ENCODE results near the gene SLC25A42. TPM values are rescaled to one million over a fixed set of nuclear protein-coding genes. Genes with fewer than 3 reads are reported as not detected.
"Not testable (repeated sequence)": the region's sequence is repeated elsewhere in the genome, so short reads cannot be mapped to it uniquely, and the experiment has no call there.

The SLC25A42 gene
- total RNA-seq, 1 donor from 2014 or later, result 21.2 TPM

DNA sequence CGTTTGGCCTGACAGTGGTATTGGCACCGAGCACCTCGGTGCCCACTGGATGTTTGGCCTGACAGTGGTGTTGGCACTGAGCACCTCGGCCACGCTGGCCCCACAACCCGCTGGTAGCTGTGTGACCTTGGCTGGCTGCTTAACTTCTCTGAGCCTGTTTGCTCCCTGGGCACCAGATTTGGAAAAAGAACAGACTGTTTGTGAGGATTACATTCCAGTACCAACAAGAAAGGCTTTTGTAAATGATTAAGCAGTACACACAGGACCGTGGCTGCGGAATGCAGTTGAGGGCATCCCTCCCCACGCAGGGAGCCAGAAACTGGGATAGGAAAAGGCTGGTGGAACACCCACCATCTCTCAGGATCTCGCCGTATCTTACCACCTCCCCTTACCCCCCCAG lies 31.9 kb downstream of the SLC25A42 start:
- H3K9me3 Mint-ChIP-seq, result no peaks in the 10 kb centered on the region
- H3K36me3 Mint-ChIP-seq, result peaks cover 10% of the 10 kb centered on the region
- H3K4me3 Mint-ChIP-seq, result no peak overlapping the region
- no peaks in the 10 kb centered on the region for H3K27me3 Mint-ChIP-seq (ENCODE audit: low read depth)
- no peak overlapping the region for H3K27ac Mint-ChIP-seq
- no peak for TF ChIP-seq CTCF (IDR thresholded peaks at IDR 0.05; ENCODE audit: unreplicated experiment)
- peaks cover 3% of the 10 kb centered on the region for H3K4me1 Mint-ChIP-seq
- DNase-seq (ENCODE audit: low spot score in 2 of 2, unreplicated experiment in 2 of 2), result no peak

- peaks cover 3% of the 10 kb centered on the region for H3K4me1 Mint-ChIP-seq
- H3K4me3 Mint-ChIP-seq, result no peak overlapping the region
- no peak overlapping the region for H3K27ac Mint-ChIP-seq
- H3K9me3 Mint-ChIP-seq, result no peaks in the 10 kb centered on the region
- no peak for TF ChIP-seq CTCF (IDR thresholded peaks at IDR 0.05; ENCODE audit: unreplicated experiment)
- no peak for DNase-seq (ENCODE audit: low spot score in 2 of 2, unreplicated experiment in 2 of 2)
- H3K27me3 Mint-ChIP-seq (ENCODE audit: low read depth), result no peaks in the 10 kb centered on the region
- H3K36me3 Mint-ChIP-seq, result peaks cover 10% of the 10 kb centered on the region
Observed at GRCh38 chr19:19096641-19097627, 33.1 kb downstream of the SLC25A42 start.

DNA sequence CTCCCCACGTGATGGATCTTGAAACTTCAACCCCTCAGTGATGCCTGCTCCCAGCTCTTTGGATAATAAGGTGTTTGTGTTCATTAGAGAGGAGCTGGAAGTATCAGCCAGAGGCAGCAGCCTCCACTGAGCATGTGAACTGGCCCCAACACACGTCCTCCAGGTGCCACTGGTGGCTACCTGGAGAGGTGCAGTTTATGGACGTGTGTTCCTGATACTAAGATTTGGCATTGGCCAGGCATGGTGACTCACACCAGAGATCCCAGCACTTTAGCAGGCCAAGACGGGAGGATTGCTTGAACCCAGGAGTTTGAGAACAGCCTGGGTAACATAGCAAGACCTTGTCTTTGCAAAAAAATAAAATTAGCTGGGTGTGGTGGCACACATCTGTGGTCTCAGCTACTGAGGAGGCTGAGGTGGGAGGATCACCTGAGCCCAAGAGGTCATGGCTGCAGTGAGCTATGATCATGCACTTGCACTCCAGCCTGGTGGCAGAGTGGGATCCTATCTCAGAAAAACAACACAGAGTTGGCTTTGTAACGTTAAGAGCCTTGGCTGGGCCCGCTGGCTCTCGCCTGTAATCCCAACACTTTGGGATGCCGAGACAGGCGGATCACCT lies 34.4 kb downstream of the SLC25A42 start:
- no peak for DNase-seq (ENCODE audit: low spot score in 2 of 2, unreplicated experiment in 2 of 2)
- H3K4me3 Mint-ChIP-seq, result no peak overlapping the region
- TF ChIP-seq CTCF (IDR thresholded peaks at IDR 0.05; ENCODE audit: unreplicated experiment), result no peak
- peaks cover 10% of the 10 kb centered on the region for H3K36me3 Mint-ChIP-seq
- no peaks in the 10 kb centered on the region for H3K9me3 Mint-ChIP-seq
- peaks cover 3% of the 10 kb centered on the region for H3K4me1 Mint-ChIP-seq
- no peaks in the 10 kb centered on the region for H3K27me3 Mint-ChIP-seq (ENCODE audit: low read depth)
- no peak overlapping the region for H3K27ac Mint-ChIP-seq

GRCh38 chr19:19098703-19099632 lies 35.2 kb downstream of the SLC25A42 start:
- H3K27ac Mint-ChIP-seq, result no peak overlapping the region
- TF ChIP-seq CTCF (IDR thresholded peaks at IDR 0.05; ENCODE audit: unreplicated experiment), result no peak
- H3K9me3 Mint-ChIP-seq, result no peaks in the 10 kb centered on the region
- no peaks in the 10 kb centered on the region for H3K27me3 Mint-ChIP-seq (ENCODE audit: low read depth)
- H3K4me3 Mint-ChIP-seq, result no peak overlapping the region
- H3K4me1 Mint-ChIP-seq, result peaks cover 3% of the 10 kb centered on the region
- DNase-seq (ENCODE audit: low spot score in 2 of 2, unreplicated experiment in 2 of 2), result no peak
- H3K36me3 Mint-ChIP-seq, result peaks cover 10% of the 10 kb centered on the region

DNA sequence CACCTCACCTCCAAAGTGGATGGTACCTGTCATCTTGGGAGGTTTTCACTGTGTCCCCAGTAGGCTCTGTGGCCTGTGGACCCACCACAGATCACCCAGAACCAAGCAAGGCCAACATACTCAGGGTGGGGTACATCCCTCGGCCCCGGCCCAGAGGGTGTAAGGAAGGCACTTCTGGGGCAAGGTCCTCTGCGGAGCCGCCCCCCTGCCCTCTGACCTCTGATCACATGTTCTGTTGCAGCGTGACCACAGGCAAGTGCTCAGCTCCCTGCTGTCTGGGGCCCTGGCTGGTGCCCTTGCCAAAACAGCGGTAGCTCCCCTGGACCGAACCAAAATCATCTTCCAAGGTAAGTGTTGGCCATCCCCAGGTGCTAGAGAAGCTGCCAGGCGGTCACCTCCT lies 37.7 kb downstream of the SLC25A42 start:
- Mint-ChIP-seq H3K27ac (no peak overlapping the region), H3K4me3 (no peak overlapping the region), H3K4me1 (peaks cover 19% of the 10 kb centered on the region), H3K27me3 (ENCODE audit: low read depth) (no peaks in the 10 kb centered on the region), H3K9me3 (no peaks in the 10 kb centered on the region), H3K36me3 (peaks cover 10% of the 10 kb centered on the region)
- no peak for DNase-seq (ENCODE audit: low spot score in 2 of 2, unreplicated experiment in 2 of 2)
- no peak for TF ChIP-seq CTCF (IDR thresholded peaks at IDR 0.05; ENCODE audit: unreplicated experiment)

- not testable (repeated sequence) for DNase-seq (ENCODE audit: low spot score in 2 of 2, unreplicated experiment in 2 of 2); H3K9me3 Mint-ChIP-seq; H3K27me3 Mint-ChIP-seq (ENCODE audit: low read depth); H3K36me3 Mint-ChIP-seq; H3K27ac Mint-ChIP-seq; H3K4me3 Mint-ChIP-seq
- H3K4me1 Mint-ChIP-seq, result peaks cover 21% of the 10 kb centered on the region
Observed at GRCh38 chr19:19102566-19102965, 38.8 kb downstream of the SLC25A42 start.
